ENCODE results near the gene CCDC110. TPM values are rescaled to one million over a fixed set of nuclear protein-coding genes. Genes with fewer than 3 reads are reported as not detected.

Gene CCDC110
- total and polyA plus RNA-seq, 8 donors: 1.3 to 3.5 (median 2.8) TPM

GRCh38 chr4:185500576-185500975, 29.0 kb upstream of the CCDC110 start:
- no peaks in the 10 kb centered on the region for H3K9me3 ChIP-seq
- no peak overlapping the region for H3K4me3 ChIP-seq
- H3K27me3 ChIP-seq: peaks cover 0 to 2% of the 10 kb centered on the region in 2 donors
- TF ChIP-seq, protein P1, sequence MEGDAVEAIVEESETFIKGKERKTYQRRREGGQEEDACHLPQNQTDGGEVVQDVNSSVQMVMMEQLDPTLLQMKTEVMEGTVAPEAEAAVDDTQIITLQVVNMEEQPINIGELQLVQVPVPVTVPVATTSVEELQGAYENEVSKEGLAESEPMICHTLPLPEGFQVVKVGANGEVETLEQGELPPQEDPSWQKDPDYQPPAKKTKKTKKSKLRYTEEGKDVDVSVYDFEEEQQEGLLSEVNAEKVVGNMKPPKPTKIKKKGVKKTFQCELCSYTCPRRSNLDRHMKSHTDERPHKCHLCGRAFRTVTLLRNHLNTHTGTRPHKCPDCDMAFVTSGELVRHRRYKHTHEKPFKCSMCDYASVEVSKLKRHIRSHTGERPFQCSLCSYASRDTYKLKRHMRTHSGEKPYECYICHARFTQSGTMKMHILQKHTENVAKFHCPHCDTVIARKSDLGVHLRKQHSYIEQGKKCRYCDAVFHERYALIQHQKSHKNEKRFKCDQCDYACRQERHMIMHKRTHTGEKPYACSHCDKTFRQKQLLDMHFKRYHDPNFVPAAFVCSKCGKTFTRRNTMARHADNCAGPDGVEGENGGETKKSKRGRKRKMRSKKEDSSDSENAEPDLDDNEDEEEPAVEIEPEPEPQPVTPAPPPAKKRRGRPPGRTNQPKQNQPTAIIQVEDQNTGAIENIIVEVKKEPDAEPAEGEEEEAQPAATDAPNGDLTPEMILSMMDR (IDR thresholded peaks at IDR 0.05): no peak
- H3K4me1 ChIP-seq: no peaks in the 10 kb centered on the region
- H3K27ac ChIP-seq: no peak overlapping the region
- intact Hi-C loops (cut with DNase I): no loop called here
- no peak for DNase-seq
- peaks cover 0 to 8% of the 10 kb centered on the region in 2 donors for H3K36me3 ChIP-seq
- no peak for ATAC-seq

DNA sequence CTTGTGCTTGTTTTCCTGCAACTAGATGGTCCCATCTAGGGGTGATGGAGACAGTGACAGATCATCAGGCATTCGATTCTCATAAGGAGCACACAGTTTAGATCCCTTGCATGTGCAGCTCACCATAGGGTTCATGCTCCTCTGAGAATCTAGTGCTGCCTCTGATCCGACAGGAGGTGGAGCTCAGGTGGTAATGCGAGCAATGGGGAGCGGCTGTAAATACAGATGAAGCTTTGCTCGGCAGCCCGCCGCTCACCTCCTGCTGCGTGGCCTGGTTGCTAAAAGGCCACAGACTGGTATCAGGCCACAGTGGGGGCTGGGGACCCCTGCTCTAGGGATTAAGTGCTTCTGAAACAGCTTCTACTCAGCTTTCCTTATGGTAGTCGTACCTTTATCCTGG, 28.5 kb upstream of the CCDC110 start:
- TF ChIP-seq, protein P1 (IDR thresholded peaks at IDR 0.05): no peak
- no peak for ATAC-seq
- H3K9me3 ChIP-seq: no peaks in the 10 kb centered on the region

GRCh38 chr4:185488650-185489049, 17.1 kb upstream of the CCDC110 start:
- no peaks in the 10 kb centered on the region for H3K4me1 ChIP-seq
- H3K9me3 ChIP-seq: peaks cover 0 to 21% of the 10 kb centered on the region in 2 donors
- no peaks in the 10 kb centered on the region for H3K36me3 ChIP-seq
- H3K4me3 ChIP-seq: no peak overlapping the region
- TF ChIP-seq, protein P1 (IDR thresholded peaks at IDR 0.05): no peak
- H3K27me3 ChIP-seq: no peaks in the 10 kb centered on the region
- intact Hi-C loops (cut with DNase I): no loop called here
- ATAC-seq (no peak), DNase-seq (no peak)
- H3K27ac ChIP-seq: no peak overlapping the region

More for the DNA sequence above, 28.5 kb upstream of the CCDC110 start:
- H3K27ac ChIP-seq: no peak overlapping the region
- no peak for DNase-seq
- no peaks in the 10 kb centered on the region for H3K27me3 ChIP-seq
- H3K4me1 ChIP-seq: no peaks in the 10 kb centered on the region
- H3K36me3 ChIP-seq: peaks cover 0 to 8% of the 10 kb centered on the region in 2 donors
- intact Hi-C loops (cut with DNase I): no loop called here
- H3K4me3 ChIP-seq: no peak overlapping the region

- TF ChIP-seq, protein P1 (IDR thresholded peaks at IDR 0.05): no peak
- no peaks in the 10 kb centered on the region for H3K4me1 ChIP-seq
- ATAC-seq (no peak), DNase-seq (no peak)
- no peaks in the 10 kb centered on the region for H3K9me3 ChIP-seq
- H3K27me3 ChIP-seq: no peaks in the 10 kb centered on the region
- H3K4me3 ChIP-seq: no peak overlapping the region
- H3K27ac ChIP-seq: no peak overlapping the region
- H3K36me3 ChIP-seq: no peaks in the 10 kb centered on the region
- intact Hi-C loops (cut with DNase I): no loop called here
Observed at GRCh38 chr4:185481401-185481800, 9.9 kb upstream of the CCDC110 start.

- Histone ChIP-seq H3K4me3 (no peak overlapping the region), H3K36me3 (no peaks in the 10 kb centered on the region), H3K9me3 (no peaks in the 10 kb centered on the region), H3K27me3 (no peaks in the 10 kb centered on the region), H3K27ac (no peak overlapping the region), H3K4me1 (no peaks in the 10 kb centered on the region)
- DNase-seq (no peak), ATAC-seq (peak; percentile 46)
- intact Hi-C loops (cut with DNase I): no loop called here
- TF ChIP-seq, protein P1 (IDR thresholded peaks at IDR 0.05): no peak
Observed at GRCh38 chr4:185480016-185480732, 8.6 kb upstream of the CCDC110 start.

Data from left lung (tissue), 10 donors.